ENCODE results near the gene MYO5A.
A peak's percentile ranks its signal among the peaks of the same experiment; 100 is the strongest.

The MYO5A gene

DNA sequence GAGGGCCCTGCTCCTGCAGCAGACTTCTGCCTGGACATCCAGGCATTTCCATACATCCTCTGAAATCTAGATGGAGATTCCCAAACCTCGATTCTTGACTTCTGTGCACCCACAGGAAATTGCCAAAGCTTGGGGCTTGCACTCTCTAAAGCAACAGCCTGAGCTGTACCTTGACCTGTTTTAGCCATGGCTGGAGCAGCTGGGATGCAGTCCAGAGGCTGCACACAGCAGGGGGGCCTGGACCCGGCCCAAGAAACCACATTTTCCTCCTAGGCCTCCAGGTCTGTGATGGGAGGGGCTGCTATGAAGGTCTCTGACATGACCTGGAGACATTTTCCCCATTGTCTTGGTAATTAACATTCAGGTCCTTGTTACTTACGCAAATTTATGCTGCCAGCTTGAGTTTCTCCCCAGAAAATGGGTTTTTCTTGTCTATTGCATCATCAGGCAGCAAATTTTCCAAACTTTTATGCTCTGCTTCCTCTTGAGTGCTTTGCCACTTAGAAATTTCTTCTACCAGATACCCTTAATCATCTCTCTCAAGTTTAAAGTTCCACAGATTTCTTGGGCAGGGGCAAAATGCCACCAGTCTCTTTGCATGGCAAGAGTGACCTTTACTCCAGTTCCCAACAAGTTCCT, 11.8 kb upstream of the MYO5A start:
- no peak for DNase-seq (ENCODE audit: low read depth)

DNA sequence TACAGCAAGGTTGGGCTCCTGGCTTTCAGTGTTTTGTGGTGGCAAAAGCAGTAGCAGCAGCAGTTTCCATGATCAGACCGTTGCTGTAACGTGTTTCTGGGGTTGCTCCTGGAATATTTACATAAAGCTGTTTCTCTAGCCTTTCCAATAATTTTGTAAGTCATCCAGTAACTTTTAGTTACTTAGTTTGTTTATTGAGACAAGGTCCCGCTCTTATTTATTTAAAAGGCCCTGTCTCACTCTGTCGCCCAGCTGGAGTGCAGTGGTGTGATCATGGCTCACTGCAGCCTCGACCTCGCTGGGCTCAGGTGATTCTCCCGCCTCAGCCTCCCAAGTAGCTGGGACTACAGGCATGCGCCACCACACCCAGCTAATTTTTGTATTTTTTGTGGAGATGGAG, 8.8 kb upstream of the MYO5A start:
- no peak for DNase-seq (ENCODE audit: low read depth)

DNA sequence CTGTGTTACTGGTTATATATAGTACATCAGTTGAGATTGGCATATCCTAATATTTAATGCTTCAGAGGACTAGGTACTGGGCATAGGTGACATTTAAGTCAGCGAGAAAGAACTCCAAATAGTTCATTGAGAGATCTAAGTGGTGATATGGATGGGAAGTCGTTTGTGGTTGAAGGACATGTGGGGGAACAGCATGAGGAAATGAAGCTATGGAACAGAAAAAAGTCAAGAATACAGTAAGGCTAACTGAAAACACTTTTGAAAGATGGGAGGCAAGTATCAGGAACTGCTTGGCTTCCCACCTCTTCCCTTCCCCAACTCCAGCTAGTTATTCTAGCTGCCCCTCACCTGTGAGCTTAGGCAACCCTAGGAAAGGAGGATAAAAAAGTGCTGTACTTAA, 3.7 kb upstream of the MYO5A start:
- no peak for DNase-seq (ENCODE audit: low read depth)

DNA sequence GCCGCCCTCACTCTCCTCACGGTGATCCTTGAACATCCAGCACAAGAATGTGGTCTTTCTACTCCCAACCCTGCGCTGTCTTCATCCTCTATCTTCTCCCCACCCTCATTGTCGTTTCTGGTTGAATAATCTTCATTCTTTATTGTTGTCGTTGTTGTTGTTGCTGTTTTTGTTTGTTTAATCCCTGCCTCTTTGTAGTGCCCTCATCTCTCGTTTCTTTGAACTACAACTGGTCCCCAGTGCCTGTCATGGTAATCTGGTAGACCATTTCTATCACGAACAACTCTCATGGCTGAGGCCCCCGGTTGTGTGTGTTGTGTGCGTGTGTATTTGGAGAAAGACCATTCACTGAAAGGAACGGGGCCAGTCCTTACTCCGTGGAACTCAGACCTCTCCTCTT, 1.3 kb upstream of the MYO5A start:
- DNase-seq (ENCODE audit: low read depth): no peak

DNA sequence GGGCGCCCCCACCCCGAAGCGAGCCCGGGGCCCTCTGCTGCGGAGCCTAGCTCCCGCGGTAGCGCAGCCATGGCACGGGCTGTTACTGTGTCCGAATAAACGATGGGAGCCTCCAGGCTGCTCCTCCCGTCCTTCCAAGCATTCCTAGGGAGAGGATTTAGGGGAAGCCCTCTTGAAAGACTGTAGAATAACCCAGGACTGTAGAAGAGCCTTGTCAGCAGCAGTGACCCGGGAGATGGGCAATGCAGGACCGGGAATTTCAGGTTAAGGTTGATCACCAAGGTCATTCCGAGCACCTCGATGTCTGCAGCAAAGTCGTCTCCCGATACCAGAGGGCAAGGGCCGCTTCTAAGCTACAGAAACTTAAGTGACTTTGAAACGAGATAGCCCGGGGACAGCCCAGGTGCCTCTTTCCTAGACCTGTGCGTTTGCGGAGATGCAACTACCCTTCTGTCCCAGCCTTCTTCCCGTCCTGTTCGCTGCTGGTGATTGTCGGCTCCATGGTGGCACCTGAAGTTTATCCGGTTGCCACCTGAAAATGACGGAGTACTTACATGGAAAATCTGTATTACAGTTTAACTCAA, 753 bp upstream of the MYO5A start:
- DNase-seq (ENCODE audit: low read depth): peak; percentile 7

DNA sequence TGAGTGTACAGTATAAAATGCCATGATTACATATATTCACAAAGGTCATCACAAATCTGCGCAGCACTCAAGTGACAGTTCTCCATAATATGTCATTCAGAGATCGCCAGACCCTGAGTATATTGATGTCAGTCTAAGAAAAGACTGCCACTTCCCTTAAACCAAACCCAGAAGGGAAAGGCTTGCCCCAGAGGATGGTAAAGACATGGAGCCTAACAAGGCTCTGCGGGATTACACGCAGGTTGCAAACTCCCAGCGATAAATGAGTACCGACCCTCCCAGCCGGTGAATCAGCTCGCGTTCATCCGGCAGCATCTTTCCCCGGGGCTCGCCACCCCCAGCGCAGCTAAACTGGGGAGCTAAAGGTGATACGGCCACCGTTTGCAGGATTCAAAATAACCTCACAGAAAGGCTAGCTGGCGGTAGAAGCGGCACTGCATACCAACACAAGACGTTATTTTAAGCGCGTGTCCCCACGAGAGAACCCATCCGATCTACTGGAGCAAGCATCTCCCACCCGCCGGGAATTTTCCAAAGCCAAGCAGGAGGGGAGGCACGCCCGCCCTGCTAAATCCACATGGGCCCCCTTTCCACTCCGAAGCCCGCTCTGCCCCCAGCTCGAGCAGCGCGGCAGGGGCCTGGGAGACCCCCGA, 643 bp downstream of the MYO5A start:
- DNase-seq (ENCODE audit: low read depth): peak; percentile 27

DNA sequence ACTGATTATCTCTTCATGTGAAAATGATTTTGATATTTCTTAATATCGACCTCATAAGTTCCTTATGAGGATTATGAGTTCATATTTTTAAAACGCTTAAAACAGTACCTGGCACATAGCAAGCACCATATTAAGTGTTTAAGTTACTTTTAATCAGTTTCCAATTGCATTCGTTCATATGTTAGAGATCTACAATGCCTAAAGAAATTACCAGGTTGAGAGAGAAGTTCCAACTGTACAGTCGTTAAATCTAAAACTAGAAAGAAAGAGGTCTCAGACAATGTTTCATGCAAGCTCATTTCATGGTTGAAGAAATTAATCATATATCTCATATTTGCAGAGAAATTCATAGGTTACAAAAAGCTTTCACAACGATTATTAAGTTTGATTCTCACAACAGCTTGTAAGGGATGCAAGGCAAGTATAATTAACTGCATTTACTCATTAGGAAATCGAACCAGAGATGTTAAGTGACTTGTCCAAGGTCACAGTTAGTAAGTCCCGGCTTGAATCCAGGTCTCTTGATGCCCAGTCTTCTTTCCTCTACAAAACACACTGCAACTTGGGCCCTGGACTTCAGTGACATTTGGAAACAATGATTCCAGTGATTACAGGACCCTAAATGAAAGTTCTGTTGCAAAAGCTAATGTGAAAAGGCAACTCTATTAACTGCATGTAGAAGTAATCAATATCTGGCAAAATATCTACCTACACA, 1.3 kb downstream of the MYO5A start:
- no peak for DNase-seq (ENCODE audit: low read depth)

DNA sequence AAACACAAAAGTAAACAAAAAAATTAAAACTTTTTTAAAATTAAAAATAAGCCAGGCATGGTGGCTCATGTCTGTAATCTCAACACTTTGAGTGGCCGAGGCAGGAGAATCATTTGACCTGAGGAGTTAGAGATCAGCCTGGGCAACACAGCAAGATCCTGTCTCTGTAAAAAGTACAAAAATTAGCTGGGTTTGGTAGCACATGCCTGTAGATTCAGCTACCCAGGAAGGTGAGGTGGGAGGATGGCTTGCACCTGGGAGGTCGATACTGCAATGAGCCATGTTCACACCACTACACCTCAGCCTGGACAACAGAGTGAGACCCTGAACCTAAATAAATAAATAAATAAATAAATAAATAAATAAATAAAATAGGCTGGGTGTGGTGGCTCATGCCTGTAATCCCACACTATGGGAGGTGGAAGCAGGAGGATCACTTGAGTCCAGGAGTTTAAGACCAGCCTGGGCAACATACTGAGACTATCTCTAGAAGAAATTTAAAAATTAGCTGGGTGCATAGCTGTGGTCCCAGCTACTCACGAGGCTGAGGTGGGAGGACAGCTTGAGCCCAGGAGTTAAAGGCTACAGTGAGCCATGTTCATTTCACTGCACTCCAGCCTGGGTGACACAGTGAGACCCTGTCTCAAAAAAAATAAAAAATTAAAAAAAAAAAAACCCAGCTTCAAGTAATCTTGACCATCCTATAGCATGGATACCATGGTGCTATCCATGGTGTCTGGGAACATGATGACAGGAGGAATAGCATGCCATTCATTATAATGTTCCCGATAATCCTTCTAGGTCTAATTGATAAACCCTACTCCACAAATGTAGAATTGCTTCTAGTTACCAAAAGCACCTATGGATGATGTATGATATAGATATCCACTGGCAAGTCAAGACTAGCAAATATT, 4.2 kb downstream of the MYO5A start:
- DNase-seq (ENCODE audit: low read depth): peak; percentile 13

DNA sequence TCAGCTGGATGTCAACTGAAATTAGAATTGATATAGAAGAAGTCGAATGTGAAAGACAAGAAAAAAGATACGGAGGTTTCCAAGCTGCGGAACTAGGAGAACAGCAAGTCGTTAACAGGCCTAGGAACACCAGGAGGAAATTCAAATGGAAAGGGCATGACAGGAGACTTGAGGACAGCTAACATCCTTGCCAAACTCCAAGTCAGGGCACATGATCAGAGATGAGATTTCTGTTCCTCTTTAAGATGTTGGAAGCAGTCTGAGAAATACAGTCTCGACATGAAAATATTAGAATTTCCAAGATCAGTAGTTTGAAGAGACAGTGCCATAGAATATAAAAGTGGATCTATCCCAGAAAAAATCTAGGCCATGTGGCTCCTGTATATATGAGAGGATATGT, 5.0 kb downstream of the MYO5A start:
- no peak for DNase-seq (ENCODE audit: low read depth)

DNA sequence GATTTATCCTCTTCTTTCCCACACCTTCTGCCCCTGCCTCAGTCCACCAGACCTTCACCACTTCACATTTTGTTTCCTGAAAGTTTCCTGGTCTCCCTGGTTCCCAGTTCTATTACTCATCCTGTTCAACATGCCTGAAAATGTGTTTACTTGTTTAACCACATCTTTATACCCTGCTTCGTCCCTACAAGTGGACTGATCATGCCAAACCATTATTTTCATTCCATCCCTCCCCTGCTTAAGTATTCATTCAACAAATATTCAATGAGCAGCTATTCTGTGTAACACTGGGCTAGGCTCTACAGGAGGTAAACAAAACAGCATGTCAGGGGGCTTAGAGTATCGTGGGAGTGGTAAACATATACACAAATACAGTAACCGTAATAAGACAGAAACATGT, 5.5 kb downstream of the MYO5A start:
- DNase-seq (ENCODE audit: low read depth): peak; percentile 90

DNA sequence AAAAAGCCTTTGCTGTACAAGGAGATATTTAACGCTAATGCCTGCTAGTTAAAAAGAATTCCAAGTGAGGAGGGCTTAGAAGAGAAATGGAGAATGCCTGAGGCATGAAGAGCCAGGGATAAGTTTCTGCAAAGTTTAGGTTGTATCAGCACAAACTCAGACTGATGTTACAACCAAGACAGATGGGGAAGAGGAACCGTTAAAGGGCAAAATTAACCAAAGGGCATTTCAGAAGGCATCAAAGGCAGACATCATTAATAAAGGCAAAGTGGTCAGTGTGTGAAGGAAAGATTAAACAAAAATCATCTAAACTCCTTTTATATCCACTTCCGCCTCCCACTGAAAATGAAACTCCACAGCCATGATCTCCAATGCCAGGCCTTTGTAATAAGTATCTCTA, 7.0 kb downstream of the MYO5A start:
- DNase-seq (ENCODE audit: low read depth): no peak

DNA sequence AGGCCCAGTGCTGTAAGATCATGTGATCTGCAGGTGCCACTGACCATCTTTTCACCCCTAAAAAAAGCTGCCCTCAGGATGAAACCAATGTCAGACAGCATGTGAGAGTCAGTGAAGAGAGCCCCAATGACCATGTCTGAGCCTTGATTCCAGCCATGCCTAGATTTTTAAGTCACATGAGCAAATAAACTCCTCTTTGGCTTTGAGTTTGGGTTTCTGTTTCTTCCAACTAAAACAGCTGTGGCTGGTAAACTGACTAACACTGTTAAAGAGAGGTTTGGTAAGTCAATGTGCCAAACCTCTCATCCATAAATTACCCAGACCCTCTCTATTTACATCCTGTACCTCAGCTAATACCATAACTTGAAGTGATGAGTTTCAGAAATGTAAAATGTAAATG, 8.3 kb downstream of the MYO5A start:
- DNase-seq (ENCODE audit: low read depth): no peak

DNA sequence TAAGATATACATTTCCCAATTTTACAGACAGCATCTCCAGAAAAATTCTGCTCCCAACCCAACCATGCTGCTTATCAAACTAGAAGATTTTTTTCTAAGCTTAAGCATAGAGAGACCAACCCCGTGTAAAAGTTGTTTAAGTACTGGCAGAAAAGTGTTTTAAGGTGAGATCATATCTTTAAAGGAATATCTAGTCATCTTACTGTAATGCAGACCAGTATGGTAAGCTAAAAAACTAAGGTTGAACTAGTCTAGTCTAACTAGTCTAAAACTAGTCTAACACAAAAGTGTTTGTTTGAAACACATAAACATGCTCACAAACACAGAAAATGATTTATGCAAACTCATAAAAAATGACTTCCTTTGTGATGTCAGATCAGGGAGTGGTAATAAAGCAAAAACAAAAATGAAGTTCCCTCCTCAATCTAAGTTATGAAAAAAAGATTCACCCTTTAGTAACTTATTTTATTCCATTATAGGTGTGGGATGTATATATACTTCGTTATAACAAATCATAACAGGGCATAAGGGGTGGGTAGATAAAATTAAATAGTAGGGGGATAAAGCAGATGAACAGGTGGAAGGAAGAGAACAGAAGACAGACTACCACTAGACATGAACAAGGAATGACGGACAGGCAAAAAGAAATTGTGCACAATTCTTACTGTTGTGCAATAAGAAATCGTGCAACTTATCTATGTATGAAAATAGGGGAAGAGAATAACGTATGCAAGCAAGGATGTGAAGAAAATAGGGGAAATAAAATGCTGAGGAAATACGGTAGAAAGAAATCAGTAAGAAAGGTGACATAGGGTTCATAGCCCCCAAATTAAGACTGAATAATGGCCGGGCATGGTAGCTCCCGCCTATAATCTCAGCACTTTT, 10.0 kb downstream of the MYO5A start:
- peak; percentile 9 for DNase-seq (ENCODE audit: low read depth)

DNA sequence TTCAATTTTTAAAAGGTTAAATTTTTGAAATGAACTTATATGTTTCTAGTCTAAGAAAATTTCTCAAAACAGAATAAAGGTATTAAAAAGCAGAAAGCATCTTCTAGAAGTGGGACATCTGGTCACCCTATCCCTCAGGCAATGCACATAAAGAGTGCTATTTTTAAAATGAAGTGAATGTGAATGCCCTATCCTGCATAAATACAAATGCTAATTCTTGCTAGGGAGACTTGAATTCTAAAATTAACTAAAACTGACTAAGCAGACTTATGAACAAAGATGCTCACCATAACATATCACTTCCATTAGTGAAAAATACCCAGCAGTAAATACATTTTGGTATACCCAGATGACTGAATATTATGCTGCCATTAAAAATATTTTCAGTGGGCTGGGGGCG, 11.7 kb downstream of the MYO5A start:
- DNase-seq (ENCODE audit: low read depth): no peak

DNA sequence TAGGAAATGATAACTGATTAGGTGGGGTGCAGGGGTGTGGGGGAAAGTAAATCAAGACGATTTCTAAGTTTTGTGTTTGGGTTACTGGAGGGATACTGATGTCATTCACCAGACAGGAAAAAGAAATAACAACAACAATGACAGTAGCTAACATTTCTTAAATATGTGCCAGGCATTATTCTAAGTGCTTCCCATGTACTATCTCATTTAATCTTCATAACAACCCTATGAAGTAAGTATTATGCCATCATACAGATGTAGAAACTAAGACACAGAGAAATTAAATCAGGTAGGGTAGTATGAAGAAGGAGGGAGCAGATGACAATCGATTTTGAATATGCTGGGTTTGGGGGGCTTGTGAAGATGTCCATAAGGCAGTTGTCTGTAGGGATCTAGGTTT, 13.3 kb downstream of the MYO5A start:
- no peak for DNase-seq (ENCODE audit: low read depth)

DNA sequence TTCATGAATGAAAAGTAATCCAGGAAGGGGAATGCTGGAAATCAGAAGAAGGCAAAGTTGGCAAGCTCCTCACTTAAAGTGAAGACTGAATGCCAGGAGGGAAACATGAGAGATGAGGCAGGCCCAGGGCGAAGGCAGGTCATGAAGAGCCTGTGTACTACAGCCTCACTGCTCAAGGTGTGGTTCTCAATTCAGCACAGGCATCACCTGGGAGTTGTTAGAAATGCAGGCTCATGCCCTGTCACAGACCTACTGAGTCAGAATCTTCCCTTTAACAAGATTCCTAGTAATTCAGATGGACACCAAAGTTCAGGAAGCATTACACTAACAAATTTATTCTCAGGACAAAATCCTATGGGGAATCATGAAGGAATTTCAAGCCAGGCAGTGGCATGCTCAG, 14.2 kb downstream of the MYO5A start:
- DNase-seq (ENCODE audit: low read depth): no peak

DNA sequence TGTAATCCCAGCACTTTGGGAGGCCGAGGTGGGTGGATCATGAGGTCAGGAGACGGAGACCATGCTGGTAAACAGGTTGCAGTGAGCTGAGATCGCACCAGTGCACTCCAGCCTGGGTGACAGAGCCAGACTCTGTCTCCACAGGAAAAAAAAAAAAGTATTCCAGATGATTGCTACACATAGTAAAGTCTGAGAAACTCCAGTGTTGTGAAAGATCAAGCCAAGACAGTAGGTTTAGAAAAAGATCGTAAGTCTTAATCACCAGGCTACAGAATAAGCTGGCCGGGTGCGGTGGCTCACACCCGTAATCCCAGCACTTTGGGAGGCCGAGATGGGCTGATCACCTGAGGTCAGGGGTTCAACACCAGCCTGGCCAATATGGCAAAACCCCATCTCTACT, 15.8 kb downstream of the MYO5A start:
- DNase-seq (ENCODE audit: low read depth): peak; percentile 85

DNA sequence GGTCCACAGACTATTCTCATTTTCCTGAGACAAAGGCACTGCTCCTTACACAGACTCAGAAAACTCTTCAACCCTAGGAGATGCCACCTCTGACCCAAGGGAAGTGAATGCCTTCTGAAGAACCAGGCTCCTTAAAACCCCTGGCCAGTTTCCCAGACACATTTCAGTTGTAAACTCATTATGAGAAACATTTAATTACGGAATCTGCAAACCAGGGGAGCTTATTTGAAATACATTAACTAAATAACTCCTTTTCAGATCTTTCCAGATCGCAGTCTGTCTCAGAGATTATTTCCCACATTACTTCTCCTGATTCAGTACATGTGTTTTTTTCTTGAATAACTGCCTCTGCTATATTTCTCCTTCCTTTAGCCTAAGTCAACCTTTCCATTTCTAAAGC, 17.6 kb downstream of the MYO5A start:
- DNase-seq (ENCODE audit: low read depth): no peak

DNA sequence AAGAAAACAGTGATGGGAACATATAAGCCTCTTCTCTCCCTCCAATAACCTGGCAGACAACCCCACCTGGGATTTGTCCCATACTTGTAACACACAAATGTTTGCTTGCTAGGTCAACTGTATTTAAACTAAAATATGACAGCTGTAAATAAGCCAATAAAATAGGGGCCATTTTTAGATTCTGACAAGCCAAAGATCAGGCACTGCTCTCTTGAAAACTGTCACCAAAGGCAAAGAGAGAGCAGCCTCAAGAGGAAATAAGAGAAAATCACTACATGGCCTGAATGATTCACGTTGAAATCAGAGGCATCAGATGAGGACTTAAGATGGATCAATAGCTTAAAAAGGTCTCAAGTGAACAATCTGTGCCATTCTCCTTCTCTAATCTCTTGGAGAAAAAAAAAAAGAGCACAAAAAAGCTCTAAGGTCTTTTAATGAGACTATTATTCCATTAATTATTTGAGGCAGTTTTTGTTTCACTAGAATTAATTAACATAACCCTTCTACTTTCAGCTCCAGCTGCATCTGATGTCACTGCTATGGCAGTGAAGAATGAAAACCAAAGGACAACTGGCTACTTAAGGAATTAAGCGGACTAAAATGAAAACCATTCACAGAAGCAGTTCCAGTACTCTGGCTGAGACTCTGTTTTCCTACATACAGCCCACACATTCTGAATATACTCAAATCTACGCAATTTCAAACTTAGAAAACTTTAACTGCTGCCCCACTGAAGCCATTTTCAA, 19.0 kb downstream of the MYO5A start:
- no peak for DNase-seq (ENCODE audit: low read depth)

DNA sequence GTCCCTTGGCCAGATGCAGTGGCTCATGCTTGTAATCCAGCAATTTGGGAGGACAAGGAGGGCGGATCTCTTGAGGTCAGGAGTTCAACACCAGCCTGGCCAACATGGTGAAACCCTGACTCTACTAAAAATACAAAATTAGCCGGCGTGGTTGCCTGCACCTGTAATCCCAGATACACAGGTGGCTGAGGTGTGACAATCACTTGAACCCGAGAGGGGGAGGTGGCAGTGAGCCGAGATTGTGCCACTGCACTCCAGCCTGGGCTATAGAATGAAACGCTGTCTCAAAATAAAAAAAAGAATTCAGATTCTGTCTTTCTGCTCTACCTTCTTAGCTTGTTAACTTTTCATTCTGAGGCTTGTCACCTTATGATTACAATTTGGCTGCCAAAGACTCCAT, 22.1 kb downstream of the MYO5A start:
- DNase-seq (ENCODE audit: low read depth): no peak

Data from amniotic epithelial cell (primary cell).